IPS-18a (cell line): ENCODE results near the gene PIF1.
A peak's percentile ranks its signal among the peaks of the same experiment; 100 is the strongest.
"Not testable (repeated sequence)": the region's sequence is repeated elsewhere in the genome, so short reads cannot be mapped to it uniquely, and the experiment has no call there.

Experiments
- H3K27ac ChIP-seq: one replicate; pipeline ENCODE4 v1.5.1; 2013; ENCODE audit warnings: low read length
- H3K27me3 ChIP-seq: one replicate; pipeline ENCODE4 v1.6.1; 2013; ENCODE audit warnings: mild to moderate bottlenecking, low read length; ENCODE audit not compliant: control insufficient read depth, insufficient read depth
- H3K36me3 ChIP-seq: one replicate; pipeline ENCODE4 v1.6.1; 2013; ENCODE audit warnings: low read depth, low read length; ENCODE audit not compliant: control insufficient read depth
- H3K4me1 ChIP-seq: one replicate; pipeline ENCODE4 v1.6.1; 2013; ENCODE audit warnings: low read depth, low read length; ENCODE audit not compliant: control insufficient read depth
- H3K4me3 ChIP-seq: one replicate; pipeline ENCODE4 v1.5.1; 2013; ENCODE audit warnings: low read length
- H3K9ac ChIP-seq: one replicate; pipeline ENCODE4 v1.6.1; 2013; ENCODE audit warnings: mild to moderate bottlenecking, low read length, moderate library complexity
- H3K9me3 ChIP-seq: one replicate; pipeline ENCODE4 v1.6.1; 2013; ENCODE audit warnings: low read depth, low read length; ENCODE audit not compliant: control insufficient read depth

Gene PIF1

GRCh38 chr15:64828985-64829384, 3.5 kb upstream of the PIF1 start:
- peaks cover 9% of the 10 kb centered on the region for H3K4me1 ChIP-seq
- peaks cover 3% of the 10 kb centered on the region for H3K27me3 ChIP-seq
- no peaks in the 10 kb centered on the region for H3K36me3 ChIP-seq
- no peak overlapping the region for H3K4me3 ChIP-seq
- no peaks in the 10 kb centered on the region for H3K9me3 ChIP-seq
- H3K9ac ChIP-seq: no peak overlapping the region
- H3K27ac ChIP-seq: no peak overlapping the region

GRCh38 chr15:64824929-64825430, 467 bp downstream of the PIF1 start:
- Histone ChIP-seq H3K27ac (peak overlapping the region; percentile 78), H3K9me3 (no peaks in the 10 kb centered on the region), H3K27me3 (peaks cover 3% of the 10 kb centered on the region), H3K4me1 (peaks cover 9% of the 10 kb centered on the region), H3K4me3 (peak overlapping the region; percentile 87), H3K36me3 (peaks cover 26% of the 10 kb centered on the region), H3K9ac (peak overlapping the region; percentile 80)

DNA sequence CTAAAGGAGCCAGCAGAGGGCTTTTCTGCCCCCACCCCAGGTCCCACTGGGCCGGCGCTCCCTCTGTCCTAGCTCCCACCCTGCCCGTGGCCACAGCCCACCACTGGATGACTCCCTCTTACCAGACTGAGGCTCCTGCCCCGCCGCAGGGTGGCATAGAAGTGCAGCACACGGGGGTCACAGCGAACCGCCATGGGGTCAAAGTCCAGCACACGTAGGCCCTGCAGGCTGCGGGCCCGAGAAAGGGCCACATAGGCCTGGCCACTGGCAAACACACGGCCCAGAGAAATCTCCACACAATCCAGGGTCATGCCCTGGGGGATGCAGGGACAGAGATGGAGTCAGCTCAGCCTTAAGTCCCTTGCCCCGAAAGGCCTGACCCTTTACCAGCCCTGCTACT, 9.0 kb downstream of the PIF1 start:
- H3K9me3 ChIP-seq: no peaks in the 10 kb centered on the region
- no peak overlapping the region for H3K4me3 ChIP-seq
- H3K27ac ChIP-seq: no peak overlapping the region
- no peaks in the 10 kb centered on the region for H3K27me3 ChIP-seq
- peaks cover 50% of the 10 kb centered on the region for H3K36me3 ChIP-seq
- no peak overlapping the region for H3K9ac ChIP-seq
- peaks cover 9% of the 10 kb centered on the region for H3K4me1 ChIP-seq

GRCh38 chr15:64814965-64815364, 10.5 kb downstream of the PIF1 start:
- not testable (repeated sequence) for H3K27me3 ChIP-seq, H3K9ac ChIP-seq, H3K9me3 ChIP-seq, H3K4me3 ChIP-seq, H3K27ac ChIP-seq
- peaks cover 35% of the 10 kb centered on the region for H3K36me3 ChIP-seq
- peaks cover 24% of the 10 kb centered on the region for H3K4me1 ChIP-seq

GRCh38 chr15:64814283-64814682, 11.2 kb downstream of the PIF1 start:
- Histone ChIP-seq H3K4me1 (peaks cover 26% of the 10 kb centered on the region), H3K36me3 (peaks cover 28% of the 10 kb centered on the region)
- H3K9ac ChIP-seq, H3K27me3 ChIP-seq, H3K9me3 ChIP-seq, H3K4me3 ChIP-seq, H3K27ac ChIP-seq: not testable (repeated sequence)

- no peaks in the 10 kb centered on the region for H3K9me3 ChIP-seq
- no peak overlapping the region for H3K27ac ChIP-seq
Measured at GRCh38 chr15:64813075-64813474, 12.4 kb downstream of the PIF1 start.

GRCh38 chr15:64810497-64811326, 14.7 kb downstream of the PIF1 start:
- Histone ChIP-seq H3K36me3 (peaks cover under 1% of the 10 kb centered on the region), H3K27ac (peak overlapping the region; percentile 59), H3K9ac (peak overlapping the region; percentile 67), H3K4me1 (peaks cover 54% of the 10 kb centered on the region), H3K27me3 (no peaks in the 10 kb centered on the region), H3K4me3 (peak overlapping the region; percentile 56), H3K9me3 (no peaks in the 10 kb centered on the region)

More at GRCh38 chr15:64813075-64813474, 12.4 kb downstream of the PIF1 start:
- no peaks in the 10 kb centered on the region for H3K27me3 ChIP-seq
- no peak overlapping the region for H3K4me3 ChIP-seq
- H3K4me1 ChIP-seq: peaks cover 36% of the 10 kb centered on the region
- H3K9ac ChIP-seq: no peak overlapping the region
- peaks cover 18% of the 10 kb centered on the region for H3K36me3 ChIP-seq

- no peaks in the 10 kb centered on the region for H3K27me3 ChIP-seq
- peak overlapping the region; percentile 56 for H3K4me3 ChIP-seq
- H3K27ac ChIP-seq: peak overlapping the region; percentile 85
- H3K9me3 ChIP-seq: no peaks in the 10 kb centered on the region
- peaks cover 54% of the 10 kb centered on the region for H3K4me1 ChIP-seq
- H3K36me3 ChIP-seq: no peaks in the 10 kb centered on the region
- peak overlapping the region; percentile 75 for H3K9ac ChIP-seq
Measured at GRCh38 chr15:64809649-64810496, 15.6 kb downstream of the PIF1 start.

DNA sequence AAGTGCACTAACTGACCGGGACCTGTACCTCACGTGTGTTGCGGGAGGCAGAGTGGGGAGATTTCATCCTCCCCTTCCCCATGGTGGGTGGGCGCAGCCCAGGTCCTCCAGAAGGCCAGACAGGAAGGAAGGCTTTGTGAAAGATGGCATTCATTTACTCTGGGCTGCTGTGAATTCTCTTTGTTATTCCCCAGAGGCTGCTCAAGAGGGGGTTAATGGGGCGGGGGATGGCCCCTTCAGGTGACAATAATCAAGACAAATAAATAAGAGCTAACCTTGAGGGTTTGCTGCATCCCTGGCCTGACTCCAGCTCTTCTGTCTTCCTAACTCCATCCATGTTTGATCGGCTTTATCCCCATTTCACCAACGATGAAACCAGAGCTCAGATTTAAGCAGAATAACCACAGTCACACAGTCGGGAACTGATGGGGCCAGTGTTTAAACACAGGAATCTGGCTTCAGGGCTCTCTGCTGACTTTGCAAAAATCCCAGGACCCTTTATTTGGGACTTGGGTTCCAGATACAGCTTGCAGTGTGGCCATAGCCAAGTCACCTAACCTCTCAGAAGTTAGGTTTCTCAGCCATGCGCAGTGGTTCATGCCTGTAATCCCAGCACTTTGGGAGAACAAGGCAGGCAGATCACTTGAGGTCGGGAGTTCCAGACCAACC, 16.5 kb downstream of the PIF1 start:
- Histone ChIP-seq H3K27me3 (no peaks in the 10 kb centered on the region), H3K4me1 (peaks cover 54% of the 10 kb centered on the region), H3K9ac (peak overlapping the region; percentile 75), H3K27ac (peak overlapping the region; percentile 85), H3K9me3 (no peaks in the 10 kb centered on the region), H3K36me3 (no peaks in the 10 kb centered on the region), H3K4me3 (peak overlapping the region; percentile 45)

GRCh38 chr15:64807751-64808222, 17.7 kb downstream of the PIF1 start:
- peak overlapping the region; percentile 96 for H3K27ac ChIP-seq
- peak overlapping the region; percentile 75 for H3K9ac ChIP-seq
- peak overlapping the region; percentile 45 for H3K4me3 ChIP-seq
- H3K36me3 ChIP-seq: no peaks in the 10 kb centered on the region
- no peaks in the 10 kb centered on the region for H3K27me3 ChIP-seq
- H3K4me1 ChIP-seq: peaks cover 50% of the 10 kb centered on the region
- no peaks in the 10 kb centered on the region for H3K9me3 ChIP-seq
